Cerebellar nuclear complex (tissue), 1 donor: ENCODE measurements around the gene PHLDA1.

Source experiments
- DNase-seq, 2 experiments: peaks; one replicate each; lab custom pipeline; 2025; lab: John Stamatoyannopoulos, UW

The PHLDA1 gene

DNA sequence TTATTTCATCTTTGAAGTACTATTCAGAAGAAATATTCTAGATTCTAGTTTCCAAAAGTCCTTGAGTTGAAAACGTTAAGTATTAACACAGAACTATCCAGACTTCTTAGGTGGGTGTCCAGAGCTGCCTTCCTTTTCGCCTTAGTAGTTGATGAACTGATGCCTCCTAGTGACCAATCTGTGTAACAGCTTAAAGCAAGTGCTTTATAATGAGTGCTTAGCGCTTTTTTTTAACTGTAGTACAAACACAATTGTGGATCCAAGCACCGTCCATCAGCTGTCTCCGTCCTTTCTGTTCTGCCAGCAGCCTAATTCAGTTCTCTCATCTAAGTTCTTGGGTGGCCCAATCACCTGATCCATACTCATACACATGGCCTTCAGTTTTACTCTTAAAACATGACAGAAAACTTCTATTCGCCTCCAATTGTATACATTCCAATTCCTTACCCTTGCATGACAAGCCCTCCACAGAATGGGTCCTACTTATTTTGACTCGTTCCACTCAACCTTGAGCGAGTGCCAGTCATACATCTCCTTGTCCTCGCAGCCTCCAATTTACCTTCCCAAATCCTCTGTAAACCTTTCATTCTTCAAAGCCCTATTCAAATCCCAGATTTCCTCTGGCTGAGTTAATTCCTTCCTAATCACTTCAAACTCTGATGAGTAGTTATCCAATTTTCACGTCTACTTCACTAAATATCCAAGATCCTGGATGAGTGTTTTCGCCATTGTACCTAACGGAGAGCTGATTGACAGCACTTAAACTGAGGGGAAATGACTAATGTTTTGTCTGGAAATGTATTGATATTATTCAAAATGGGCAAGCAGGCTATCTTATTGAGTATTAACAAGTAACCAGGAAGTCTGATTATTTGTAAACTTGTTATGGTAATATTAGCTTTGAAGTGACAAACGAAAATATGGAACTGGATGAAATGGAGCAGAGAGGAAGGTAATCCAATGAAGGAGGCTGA, 5.8 kb upstream of the PHLDA1 start:
- DNase-seq = peak in 1 of 2 experiments; percentile 34

DNA sequence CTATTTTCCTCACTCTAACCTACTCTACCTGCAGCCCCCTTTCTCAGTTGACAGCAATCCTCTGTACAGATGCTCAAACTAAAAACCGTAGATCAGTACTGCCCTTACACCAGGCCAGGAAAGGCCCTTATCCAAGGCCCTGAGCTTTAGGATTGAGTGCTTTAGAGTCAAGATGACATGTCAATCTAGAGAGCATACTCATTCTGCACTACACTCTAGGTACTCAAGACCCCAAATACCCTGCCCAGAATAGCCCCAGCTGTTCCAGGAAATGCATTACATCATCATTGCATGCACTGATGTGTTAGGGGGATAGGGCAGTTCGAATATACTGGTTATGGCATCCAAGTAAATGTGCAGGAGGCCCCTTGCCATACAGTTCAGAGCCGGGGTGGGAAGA, 3.5 kb upstream of the PHLDA1 start:
- DNase-seq = no peak

DNA sequence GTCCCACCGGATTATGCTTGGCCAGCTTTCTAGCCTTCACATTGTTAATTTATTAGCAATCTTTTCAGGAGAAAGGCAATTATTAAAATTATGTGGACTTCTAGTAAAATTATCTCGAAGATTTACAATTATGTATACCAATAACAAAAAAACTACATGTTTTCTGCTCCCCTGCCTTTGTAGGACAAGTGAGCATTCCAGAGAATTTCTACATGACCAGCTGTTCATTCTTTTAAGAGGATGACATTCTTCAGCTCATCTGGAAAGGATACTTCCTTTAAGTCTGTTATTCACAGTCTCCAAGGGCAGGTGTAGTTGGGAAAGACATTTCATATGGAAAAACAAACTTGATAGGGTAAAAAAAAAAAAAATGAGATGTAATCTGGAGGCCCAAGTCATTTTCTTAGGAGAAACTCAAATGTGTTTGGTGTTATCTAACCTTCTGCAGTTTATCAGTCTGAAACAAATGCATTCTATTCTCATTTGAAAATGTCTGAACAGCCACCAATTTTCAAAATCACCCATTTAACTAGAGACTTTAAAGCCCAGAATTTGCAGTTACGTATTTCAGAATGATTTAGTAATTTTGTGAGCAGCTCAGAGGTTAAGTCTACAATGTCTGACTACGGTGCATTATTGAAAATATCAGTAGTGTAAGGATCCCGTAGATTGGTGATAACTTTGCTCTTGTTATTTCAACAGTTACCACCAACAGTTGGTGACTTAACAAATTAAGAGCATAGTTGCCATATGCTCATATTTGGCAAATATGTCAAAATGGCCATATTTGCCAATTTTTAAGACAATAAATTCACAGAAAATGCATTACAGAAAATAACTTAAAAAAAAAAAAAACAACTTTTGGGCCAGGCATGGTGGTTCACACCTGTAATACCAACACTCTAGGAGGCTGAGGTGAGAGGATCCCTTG, 1.8 kb upstream of the PHLDA1 start:
- DNase-seq = no peak

DNA sequence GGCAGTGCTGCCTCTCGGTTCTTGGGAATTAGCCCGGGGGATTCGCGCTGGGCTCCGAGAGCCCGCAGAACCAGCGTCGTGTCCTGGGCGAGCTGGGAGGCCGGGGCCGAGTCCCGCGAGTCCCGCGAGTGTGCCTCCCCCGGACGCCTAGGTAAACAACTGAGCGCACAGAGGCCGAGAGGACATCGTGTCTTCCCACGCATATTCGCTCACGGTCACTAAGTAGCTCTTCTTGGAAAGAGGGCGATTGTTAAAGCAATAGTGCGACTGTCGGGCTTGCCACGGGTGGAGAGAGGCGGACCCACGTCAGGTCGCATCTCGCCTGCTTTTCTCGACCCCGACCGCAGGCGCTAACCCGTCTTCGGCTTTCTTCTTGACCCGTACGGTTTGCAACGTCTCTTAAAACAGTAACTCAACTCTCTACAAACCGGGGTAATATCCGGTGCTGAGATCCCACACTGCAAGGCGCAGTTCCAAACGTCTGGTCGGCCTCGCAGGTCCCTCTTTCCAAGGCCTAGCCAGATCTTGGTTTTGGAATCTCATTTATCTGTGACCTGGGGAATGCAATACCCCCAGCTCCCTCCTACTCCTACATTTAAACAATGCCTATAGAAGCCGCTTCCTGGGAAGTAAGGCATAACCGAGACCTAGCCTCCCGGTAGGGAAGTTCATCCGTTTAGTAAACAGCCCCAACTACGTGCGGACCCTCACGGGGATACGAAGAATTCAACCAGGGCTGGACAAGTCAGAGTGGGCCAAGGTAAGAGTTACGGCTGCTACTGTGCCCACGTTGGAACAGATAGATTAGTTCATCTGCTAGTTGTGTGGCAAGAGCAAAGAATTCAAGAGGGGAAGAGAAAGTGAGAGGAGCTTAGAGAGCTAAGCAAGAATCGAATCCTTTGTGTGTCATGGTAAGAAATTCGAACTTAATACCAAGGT, 736 bp upstream of the PHLDA1 start:
- no peak for DNase-seq

DNA sequence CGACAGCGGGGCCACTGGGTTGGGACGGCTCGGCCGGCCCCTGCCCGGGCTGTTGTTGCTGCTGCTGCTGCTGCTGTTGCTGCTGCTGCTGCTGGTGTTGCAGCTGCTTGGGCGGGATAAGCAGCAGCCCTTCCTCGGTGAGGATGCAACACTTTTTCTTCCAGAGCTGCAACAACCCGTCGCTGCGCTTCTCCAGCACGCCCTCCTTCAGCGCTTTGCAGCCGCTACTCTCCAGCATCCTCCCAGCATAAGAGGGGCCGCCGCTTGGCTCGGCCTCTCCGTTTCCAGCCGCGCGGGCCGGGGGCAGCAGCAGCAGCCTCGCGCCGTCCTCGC, 529 bp downstream of the PHLDA1 start:
- DNase-seq = no peak

DNA sequence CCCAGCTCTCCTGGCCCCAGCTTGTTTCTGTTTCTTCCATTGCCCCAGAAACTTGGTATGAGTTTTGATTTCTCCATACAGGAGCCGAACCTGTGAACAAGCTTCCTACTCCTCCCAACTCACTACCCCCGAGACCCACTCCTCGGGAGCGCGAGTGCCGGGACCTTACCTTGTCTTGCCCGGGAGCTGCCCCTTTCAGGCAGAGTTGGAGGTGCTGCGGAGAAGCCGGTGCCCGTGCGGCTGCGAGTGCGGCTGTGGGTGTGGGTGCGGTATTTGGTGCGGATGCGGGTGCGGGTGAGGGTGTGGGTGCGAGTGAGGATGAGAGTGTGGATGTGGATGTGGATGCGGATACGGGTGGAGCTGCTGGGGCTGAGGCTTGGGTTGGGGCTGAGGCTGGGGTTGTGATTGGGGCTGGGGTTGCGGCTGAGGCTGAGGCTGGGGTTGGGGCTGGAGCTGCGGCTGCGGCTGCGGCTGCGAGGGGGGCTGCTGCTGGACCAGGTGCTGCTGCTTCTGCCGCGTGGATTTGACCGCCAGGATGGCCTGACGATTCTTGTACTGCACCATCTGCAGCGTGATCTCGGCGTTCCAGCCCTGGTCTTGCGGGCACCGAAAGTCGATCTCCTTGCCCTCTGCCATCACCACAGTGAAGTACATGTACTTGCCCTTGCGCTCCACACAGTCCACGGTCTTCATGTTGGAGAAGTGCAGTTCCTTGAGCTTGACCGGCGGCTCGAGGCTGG, 1.1 kb downstream of the PHLDA1 start:
- DNase-seq = no peak

DNA sequence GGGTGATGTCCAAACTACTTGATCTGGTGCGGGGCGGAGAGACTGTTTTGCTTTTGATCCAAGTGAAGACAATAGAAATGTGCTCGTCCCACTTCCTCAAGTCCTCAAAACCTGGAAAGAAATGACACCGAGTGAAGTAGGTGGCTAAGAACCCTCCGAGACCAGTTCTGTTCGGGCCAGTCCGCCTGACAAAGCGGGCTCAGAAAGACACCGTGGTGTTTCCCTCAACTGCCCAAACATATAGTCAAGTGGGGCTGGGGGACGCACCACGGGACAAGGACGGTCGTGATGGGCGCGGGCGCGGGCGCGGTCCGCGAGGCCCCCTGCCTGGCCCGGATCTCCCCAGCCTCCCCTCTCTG, 1.6 kb downstream of the PHLDA1 start:
- no peak for DNase-seq

DNA sequence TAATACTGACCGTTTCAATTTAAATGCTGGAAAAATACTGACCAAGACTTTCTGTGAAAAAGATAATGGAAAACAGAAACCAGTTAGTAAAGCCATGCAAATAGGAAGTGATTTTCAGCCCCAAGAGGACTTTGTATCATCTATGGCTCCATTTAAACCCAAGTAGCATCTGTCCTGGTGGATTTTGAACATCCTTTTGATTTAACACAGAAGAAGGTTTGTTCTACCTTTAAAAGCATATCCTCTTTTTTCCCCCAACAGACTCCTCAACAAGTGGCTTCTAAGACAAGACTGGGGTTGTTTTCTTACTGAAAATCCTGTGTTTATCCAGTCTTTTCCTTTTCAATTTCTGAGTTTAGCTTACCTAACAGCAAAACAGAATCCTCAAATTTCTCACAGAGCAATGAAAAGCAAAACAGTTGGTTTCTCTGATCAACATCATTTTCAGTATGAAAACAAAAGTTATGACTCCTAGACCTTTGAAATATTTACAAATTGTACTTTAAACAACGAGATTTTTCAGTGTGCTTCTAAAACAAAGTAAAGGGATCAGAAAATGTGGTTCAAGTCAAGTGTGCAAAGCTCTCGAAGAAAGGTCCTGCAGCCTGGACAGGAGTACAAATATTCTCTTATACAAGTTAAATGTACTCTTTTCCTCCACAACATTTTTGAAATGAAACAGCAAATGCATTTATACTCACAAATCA, 2.9 kb downstream of the PHLDA1 start:
- no peak for DNase-seq

DNA sequence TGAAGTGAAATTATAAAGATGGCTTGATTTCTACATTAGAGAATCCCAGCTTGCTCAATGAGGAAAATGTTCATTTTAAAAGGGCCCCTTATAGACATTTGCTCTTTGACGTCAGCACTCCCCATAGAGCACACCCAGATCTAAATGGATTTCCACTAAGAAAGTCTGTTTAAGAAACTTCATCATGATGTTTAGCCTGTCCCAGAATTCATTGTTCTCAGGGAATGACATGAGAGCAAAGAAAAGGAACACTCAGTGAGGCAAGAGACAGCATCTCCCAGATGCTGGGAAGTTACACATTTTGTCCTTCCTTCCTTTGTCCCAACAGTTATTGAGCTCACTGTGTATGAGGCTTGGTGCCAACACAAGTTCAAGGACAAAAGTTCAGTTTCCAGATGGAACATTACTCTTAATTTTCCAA, 4.9 kb downstream of the PHLDA1 start:
- no peak for DNase-seq

DNA sequence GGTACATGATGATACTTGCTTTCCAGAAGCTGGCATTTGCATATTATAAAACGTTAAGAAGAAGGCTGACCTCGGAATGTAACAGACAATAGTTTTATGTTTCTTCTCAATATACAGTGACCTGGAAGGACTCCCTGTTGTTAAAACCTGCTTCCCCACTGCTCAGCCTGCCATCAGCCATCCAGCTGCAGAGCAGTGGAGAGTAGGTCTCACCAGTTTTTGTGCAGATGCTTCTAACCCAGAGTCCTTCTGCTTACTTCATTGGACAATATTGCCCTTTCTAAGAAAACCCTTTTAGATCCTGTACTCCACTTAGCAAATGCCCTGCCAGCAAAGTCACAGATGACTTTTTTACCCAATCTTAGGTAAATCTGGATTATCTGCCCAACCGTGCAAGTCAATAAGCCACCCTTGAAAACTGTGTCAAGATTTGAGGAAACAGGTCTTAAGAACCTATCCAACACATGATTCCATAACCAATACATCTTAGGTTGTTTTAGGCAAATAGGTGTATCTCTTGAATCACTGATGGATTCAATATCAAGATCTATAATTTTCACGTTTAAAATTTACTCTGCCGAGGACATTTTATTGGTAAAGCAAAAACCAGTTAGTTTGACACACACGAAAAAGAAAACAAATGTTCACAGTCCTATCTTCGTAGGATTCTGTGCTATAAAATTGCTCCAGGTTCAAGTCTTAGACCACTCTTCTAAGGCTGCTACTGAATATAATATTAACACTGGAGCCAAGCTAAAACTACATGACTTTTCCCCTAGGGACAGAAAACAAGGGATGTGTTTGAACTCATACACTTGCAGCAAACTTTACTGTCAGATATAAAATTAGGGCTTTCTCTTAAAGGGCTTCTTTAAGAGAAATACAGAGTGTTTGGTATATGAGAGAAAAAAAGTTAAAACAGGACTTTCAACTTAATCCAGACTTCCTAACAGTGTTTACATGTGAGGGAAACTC, 5.7 kb downstream of the PHLDA1 start:
- DNase-seq = no peak

DNA sequence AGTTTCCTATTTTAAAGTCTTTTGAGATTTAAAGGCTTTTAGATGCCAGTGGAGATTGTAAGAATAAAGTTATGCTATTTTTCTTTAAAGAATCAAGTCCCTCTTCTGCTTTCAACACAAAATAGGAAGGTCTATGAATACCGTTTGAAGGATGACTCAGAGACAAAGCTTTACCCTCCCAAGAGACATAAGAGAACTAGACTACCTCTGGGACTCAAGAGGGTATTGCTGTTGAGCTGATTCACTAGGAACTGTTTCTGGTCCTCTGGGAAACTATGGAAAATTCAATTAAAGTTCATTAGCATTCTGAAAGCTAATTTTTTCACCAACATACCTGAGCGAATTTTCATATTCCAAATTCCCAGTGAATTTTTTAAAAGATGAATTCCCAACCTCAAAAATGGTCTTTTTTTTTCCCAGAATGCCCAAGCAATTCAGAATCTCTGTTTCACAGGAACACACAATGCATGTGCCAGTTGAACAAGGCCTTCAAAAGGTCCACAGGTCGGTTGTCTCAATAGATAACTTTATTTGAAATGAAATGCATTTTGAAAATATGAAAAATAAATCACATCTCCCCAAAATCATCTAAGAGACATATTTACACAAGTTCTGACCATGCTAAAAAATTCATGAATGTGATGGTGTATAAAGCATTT, 6.5 kb downstream of the PHLDA1 start:
- no peak for DNase-seq

DNA sequence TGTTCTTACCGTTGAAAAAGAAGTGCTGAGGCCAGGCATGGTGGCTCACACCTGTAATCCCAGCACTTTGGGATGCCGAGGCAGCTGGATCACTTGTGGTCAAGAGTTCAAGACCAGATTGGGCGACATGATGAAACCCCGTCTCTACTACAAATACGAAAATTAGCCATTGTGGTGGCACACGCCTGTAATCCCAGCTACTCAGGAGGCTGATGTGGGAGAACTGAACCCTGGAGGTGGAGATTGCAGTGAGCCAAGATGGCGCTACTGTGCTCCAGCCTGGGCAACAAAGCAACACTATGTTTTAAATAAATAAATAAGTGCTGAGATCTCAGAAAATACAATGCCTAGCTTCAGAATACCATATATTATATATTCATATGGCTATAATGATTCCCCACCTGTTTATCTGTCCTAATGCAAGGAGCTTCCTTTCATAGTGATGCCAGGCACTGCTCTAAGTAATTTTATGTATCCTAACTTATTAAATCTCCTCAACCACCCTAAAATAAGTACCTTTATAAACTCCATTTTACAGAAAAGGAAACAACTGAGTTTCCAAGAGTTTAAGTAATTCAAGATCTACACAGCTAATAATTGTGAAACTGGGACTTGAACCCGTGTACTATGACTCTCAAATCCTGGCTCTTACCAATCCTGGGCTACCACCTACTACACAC, 7.3 kb downstream of the PHLDA1 start:
- DNase-seq = no peak

DNA sequence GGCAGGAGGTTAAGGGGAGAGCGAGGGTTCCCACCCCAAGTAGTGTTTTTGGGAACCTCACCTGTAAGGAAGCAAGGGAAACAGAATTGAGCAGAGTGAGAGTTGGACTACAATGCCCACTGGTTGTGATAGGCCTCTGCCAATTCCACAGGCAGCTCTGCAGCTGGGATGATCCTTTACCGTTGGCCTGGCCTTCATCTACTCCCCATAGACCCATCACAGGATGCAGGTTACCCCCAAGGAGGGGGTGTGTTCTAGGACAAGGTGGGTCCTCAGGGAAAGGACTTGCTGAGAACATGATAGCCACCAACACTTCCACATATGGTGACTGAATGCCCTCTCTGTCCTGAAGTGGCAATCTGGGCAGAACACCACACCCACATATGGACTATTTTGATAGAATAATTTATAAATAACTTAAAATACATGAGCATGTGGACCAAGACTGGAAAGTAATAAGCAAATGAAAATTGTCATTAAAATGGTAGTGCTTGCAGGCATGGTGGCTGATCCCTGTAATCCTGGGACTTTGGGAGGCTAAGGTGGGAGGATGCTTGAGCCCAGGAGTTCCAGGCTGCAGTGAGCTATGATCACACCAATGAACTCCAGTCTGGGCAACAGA, 8.4 kb downstream of the PHLDA1 start:
- DNase-seq = no peak

DNA sequence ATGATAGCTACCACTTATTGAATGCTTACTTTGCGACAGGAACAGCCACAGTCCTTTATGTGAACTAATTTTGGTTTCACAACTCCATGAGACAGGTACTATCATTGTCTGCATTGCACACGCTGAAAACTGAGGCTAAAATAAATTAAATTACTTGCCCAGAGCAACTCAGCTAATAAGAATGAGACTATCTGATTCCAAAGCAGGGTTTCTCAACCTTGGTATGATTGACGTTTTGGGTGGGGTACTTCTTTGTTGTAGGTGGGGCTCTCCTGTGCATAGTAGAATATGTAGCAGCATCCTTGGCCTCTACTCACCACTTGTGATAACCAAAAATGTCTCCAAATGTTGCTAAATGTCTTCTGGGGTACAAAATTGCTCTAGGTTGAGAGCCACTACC, 9.1 kb downstream of the PHLDA1 start:
- no peak for DNase-seq

DNA sequence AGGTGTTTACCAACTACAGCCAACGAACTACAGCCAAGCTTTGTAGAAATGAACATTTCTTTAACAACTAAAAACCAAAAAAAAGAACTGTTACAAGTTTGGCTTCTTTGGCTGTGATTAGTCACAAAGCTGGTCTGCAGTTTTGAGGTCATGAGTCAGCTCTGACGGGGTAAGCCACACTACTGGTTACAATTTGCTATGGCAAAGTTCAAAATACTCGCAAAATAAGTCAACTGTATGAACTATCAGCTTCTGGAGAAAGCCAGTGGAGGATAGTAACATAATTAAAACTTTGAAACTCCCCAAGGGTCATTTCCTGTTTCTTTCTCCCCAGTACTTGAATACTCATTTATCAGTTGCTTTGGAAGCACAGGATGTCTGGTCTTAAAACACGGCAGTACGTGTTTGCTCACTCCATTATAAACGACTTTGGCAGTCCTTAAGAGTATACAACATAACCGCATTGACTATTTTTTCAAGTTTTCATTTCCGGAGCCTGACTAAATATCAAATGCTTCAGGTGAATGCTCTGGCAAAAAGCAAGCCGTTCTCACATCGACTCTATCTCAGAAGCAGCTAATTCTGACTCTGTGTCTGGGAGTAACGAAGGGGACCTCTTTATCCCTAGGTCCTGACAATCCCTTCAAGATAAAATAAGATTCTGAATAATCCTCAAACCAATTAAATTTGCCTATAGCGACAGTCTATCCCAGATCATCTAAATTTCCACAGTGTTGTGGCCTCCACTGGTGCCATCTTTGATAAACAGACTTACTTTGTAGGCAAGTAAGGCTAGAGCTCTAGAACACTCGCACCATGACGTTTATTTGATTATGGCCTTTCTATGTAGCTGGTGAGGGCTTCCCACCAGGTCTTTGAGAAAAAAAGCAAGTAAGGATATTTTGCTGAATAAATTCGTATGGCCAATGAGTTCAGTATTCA, 10.6 kb downstream of the PHLDA1 start:
- no peak for DNase-seq

DNA sequence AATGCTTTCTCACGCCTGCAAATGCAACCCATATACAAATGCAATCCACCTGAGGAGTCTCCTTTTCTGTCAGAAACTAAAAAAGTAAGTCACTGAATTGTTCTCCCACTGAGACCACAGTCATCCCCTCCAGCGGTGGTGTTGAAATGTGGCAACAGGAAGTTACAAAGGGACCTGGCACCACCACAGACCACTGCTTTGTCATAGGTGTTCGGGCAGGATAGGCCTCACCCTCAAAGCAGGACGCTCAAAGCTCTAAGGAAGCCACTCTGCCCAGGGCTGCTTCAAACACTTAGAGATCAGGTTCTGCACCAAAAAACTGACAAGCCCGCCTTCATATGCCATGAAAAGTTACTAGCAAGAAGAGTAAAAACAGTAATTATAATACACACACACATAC, 11.3 kb downstream of the PHLDA1 start:
- DNase-seq = no peak

DNA sequence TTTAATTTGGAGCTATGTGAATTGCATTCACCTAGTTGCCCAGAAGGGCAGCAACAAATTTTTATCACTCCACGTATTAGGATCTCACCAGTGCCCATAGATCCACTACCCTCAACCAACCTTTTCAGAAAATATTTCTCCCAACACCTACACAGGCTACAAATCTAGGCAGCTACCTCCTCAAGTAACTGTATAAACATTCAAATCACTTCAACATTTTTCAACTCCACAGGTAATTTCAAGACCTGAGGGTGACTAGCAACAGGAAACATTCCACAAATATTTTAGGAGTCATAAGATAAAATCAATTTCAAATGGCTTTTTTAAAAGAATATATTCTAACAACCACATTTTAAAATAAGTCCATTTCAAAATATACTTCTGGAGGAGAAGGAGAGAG, 12.9 kb downstream of the PHLDA1 start:
- DNase-seq = no peak
